GM21576 (cell line): ENCODE results near the gene CKLF.

Source experiments
- ATAC-seq: cut with Tn5 transposase; IDR thresholded peaks from one replicate; pipeline ENCODE4 v1.9.1; 2021; ENCODE audit warnings: mild to moderate bottlenecking, moderate library complexity; ENCODE audit not compliant: unreplicated experiment

CKLF gene

DNA sequence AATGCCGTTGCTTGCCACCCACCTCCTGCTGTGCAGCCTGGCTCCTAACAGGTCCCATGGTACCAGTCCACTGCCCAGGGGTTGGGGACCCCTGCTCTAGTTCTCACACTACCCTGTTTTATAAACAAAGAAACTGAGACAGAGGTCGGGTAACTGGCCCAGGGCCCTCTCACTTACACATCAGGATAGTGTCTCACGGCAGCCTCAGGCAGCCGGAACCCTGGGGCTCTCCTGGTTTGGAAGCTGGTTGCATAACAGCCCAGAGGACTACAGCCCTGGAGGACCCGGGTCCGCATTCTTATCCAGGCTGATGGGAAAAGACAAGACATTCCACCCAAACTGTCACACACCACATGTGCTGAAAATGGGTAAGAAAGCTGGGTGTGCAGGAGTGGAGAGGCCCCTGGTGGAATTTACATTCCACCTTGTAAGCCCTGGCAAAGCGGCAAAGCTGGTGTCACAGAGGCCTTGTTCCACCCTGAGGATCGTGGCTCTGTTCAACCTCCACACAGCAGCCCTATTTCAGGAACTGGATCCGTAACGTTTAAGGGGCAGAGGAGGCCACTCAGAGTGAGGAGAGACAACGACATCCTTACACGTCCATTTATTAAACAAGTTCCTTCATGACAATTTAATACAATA is 61.9 kb downstream of the CKLF start:
- ATAC-seq: no peak
